Measurements from ENCODE around the gene ATP9A. TPM values are rescaled to one million over a fixed set of nuclear protein-coding genes. Genes with fewer than 3 reads are reported as not detected.

ATP9A gene
- polyA plus RNA-seq, 1 donor from 2014 or later: 56.1 TPM

- H3K27me3 ChIP-seq (ENCODE audit: insufficient read depth, low read depth, low read length): peaks cover 25% of the 10 kb centered on the region
Measured at GRCh38 chr20:51801122-51801822, 33.1 kb upstream of the ATP9A start.

GRCh38 chr20:51800872-51801121 lies 32.6 kb upstream of the ATP9A start:
- Histone ChIP-seq H3K27ac (ENCODE audit: low read length) (no peak overlapping the region), H2AFZ (ENCODE audit: low read depth, low read length) (peak overlapping the region; percentile 16), H3K79me2 (replicated peaks; ENCODE audit: insufficient read depth, low read length) (peaks cover 34% of the 10 kb centered on the region), H3K9me3 (ENCODE audit: low read length) (no peaks in the 10 kb centered on the region), H3K4me3 (ENCODE audit: low read length) (peak overlapping the region; percentile 71), H3K9me2 (ENCODE audit: insufficient read depth, low read length) (no peaks in the 10 kb centered on the region), H4K20me1 (ENCODE audit: insufficient read depth) (no peaks in the 10 kb centered on the region), H3K27me3 (ENCODE audit: insufficient read depth, low read depth, low read length) (peaks cover 25% of the 10 kb centered on the region), H3K9ac (ENCODE audit: low read length) (peak overlapping the region; percentile 53), H3F3A (ENCODE audit: insufficient read depth, low read length, poor library complexity, severe bottlenecking) (no peaks in the 10 kb centered on the region), H3K36me3 (ENCODE audit: insufficient read depth, low read length) (no peaks in the 10 kb centered on the region), H3K4me2 (ENCODE audit: low read length) (peak overlapping the region; percentile 61)
- TF ChIP-seq TAF1 (IDR thresholded peaks at IDR 0.05; ENCODE audit: low read depth) (no peak), SMC3 (conservative IDR thresholded peaks at IDR 0.05; ENCODE audit: poor library complexity) (no peak)
- TF ChIP-seq, protein P1, sequence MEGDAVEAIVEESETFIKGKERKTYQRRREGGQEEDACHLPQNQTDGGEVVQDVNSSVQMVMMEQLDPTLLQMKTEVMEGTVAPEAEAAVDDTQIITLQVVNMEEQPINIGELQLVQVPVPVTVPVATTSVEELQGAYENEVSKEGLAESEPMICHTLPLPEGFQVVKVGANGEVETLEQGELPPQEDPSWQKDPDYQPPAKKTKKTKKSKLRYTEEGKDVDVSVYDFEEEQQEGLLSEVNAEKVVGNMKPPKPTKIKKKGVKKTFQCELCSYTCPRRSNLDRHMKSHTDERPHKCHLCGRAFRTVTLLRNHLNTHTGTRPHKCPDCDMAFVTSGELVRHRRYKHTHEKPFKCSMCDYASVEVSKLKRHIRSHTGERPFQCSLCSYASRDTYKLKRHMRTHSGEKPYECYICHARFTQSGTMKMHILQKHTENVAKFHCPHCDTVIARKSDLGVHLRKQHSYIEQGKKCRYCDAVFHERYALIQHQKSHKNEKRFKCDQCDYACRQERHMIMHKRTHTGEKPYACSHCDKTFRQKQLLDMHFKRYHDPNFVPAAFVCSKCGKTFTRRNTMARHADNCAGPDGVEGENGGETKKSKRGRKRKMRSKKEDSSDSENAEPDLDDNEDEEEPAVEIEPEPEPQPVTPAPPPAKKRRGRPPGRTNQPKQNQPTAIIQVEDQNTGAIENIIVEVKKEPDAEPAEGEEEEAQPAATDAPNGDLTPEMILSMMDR (IDR thresholded peaks at IDR 0.05; ENCODE audit: poor library complexity, severe bottlenecking): no peak

More at GRCh38 chr20:51801122-51801822, 33.1 kb upstream of the ATP9A start:
- Histone ChIP-seq H3K36me3 (ENCODE audit: insufficient read depth, low read length) (no peaks in the 10 kb centered on the region), H3K27ac (ENCODE audit: low read length) (no peak overlapping the region), H3K9me3 (ENCODE audit: low read length) (no peaks in the 10 kb centered on the region), H3K4me3 (ENCODE audit: low read length) (peak overlapping the region; percentile 71), H3F3A (ENCODE audit: insufficient read depth, low read length, poor library complexity, severe bottlenecking) (no peaks in the 10 kb centered on the region), H3K9me2 (ENCODE audit: insufficient read depth, low read length) (no peaks in the 10 kb centered on the region), H3K4me2 (ENCODE audit: low read length) (peak overlapping the region; percentile 61), H2AFZ (ENCODE audit: low read depth, low read length) (peak overlapping the region; percentile 16), H3K9ac (ENCODE audit: low read length) (peak overlapping the region; percentile 53), H4K20me1 (ENCODE audit: insufficient read depth) (no peaks in the 10 kb centered on the region), H3K79me2 (replicated peaks; ENCODE audit: insufficient read depth, low read length) (peaks cover 29% of the 10 kb centered on the region)
- TF ChIP-seq, protein P1 (IDR thresholded peaks at IDR 0.05; ENCODE audit: poor library complexity, severe bottlenecking): peak; percentile 24
- TF ChIP-seq TAF1 (IDR thresholded peaks at IDR 0.05; ENCODE audit: low read depth): no peak

DNA sequence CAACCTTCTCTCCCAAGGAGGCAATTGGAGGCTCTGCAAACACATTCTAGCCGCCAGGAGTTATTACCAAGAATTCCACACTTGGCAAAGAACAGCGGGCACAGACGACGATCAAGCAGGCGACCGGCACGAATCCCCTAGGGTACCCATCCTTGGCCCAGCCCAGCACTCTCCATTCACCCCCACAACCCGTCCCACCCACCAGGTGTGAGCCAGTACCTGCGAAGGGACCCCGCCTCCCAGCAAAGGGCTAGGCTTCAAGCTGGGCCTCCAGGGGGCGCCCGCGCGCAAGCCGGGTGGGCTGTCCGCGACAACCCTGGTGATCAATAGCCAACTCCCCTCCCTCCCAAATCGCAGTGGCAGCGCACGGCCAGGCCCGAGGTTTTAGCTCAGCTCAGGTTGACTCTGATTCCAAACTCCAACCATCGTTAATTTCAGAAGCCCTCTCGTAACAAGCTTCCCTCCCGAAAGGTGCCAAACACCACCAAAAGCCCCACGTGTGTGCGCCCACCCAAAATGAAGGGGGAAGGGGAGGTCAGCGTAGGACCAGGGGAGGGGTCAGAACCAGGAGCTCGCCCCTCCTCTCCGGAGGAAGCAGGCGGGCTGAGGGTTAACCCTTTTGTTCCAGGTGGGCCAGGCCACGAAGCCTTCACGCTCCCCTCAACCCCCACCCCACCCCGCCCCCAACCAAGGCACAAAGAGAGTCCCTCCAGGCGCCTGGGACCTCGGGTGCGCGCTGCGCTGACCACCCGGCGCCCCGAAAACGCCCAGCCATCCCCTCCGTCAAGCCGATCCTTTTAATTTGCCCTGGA lies 32.1 kb upstream of the ATP9A start:
- peaks cover 39% of the 10 kb centered on the region for H3K79me2 ChIP-seq (replicated peaks; ENCODE audit: insufficient read depth, low read length)

More for the DNA sequence above, 32.1 kb upstream of the ATP9A start:
- H3K9me2 ChIP-seq (ENCODE audit: insufficient read depth, low read length): no peaks in the 10 kb centered on the region
- H3K9ac ChIP-seq (ENCODE audit: low read length): peak overlapping the region; percentile 53
- peak overlapping the region; percentile 71 for H3K4me3 ChIP-seq (ENCODE audit: low read length)
- no peaks in the 10 kb centered on the region for H3K36me3 ChIP-seq (ENCODE audit: insufficient read depth, low read length)
- H3K27me3 ChIP-seq (ENCODE audit: insufficient read depth, low read depth, low read length): peaks cover 25% of the 10 kb centered on the region
- no peaks in the 10 kb centered on the region for H3K9me3 ChIP-seq (ENCODE audit: low read length)
- H4K20me1 ChIP-seq (ENCODE audit: insufficient read depth): no peaks in the 10 kb centered on the region
- no peaks in the 10 kb centered on the region for H3F3A ChIP-seq (ENCODE audit: insufficient read depth, low read length, poor library complexity, severe bottlenecking)
- H3K4me2 ChIP-seq (ENCODE audit: low read length): peak overlapping the region; percentile 77
- H3K27ac ChIP-seq (ENCODE audit: low read length): no peak overlapping the region
- TF ChIP-seq SMC3 (conservative IDR thresholded peaks at IDR 0.05; ENCODE audit: poor library complexity): peak; percentile 78
- TF ChIP-seq, protein P2, sequence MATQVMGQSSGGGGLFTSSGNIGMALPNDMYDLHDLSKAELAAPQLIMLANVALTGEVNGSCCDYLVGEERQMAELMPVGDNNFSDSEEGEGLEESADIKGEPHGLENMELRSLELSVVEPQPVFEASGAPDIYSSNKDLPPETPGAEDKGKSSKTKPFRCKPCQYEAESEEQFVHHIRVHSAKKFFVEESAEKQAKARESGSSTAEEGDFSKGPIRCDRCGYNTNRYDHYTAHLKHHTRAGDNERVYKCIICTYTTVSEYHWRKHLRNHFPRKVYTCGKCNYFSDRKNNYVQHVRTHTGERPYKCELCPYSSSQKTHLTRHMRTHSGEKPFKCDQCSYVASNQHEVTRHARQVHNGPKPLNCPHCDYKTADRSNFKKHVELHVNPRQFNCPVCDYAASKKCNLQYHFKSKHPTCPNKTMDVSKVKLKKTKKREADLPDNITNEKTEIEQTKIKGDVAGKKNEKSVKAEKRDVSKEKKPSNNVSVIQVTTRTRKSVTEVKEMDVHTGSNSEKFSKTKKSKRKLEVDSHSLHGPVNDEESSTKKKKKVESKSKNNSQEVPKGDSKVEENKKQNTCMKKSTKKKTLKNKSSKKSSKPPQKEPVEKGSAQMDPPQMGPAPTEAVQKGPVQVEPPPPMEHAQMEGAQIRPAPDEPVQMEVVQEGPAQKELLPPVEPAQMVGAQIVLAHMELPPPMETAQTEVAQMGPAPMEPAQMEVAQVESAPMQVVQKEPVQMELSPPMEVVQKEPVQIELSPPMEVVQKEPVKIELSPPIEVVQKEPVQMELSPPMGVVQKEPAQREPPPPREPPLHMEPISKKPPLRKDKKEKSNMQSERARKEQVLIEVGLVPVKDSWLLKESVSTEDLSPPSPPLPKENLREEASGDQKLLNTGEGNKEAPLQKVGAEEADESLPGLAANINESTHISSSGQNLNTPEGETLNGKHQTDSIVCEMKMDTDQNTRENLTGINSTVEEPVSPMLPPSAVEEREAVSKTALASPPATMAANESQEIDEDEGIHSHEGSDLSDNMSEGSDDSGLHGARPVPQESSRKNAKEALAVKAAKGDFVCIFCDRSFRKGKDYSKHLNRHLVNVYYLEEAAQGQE (IDR thresholded peaks at IDR 0.05; ENCODE audit: borderline replicate concordance): no peak
- peak; percentile 35 for TF ChIP-seq POLR2AphosphoS5 (IDR thresholded peaks at IDR 0.05)
- peak; percentile 10 for TF ChIP-seq EP300 (conservative IDR thresholded peaks at IDR 0.05; ENCODE audit: poor library complexity, severe bottlenecking)
- TF ChIP-seq, protein P1 (IDR thresholded peaks at IDR 0.05; ENCODE audit: poor library complexity, severe bottlenecking): peak; percentile 94
- TF ChIP-seq MXI1 (conservative IDR thresholded peaks at IDR 0.05; ENCODE audit: poor library complexity, severe bottlenecking): peak; percentile 47
- peak; percentile 72 for TF ChIP-seq RAD21 (conservative IDR thresholded peaks at IDR 0.05)
- no peak for TF ChIP-seq TAF1 (IDR thresholded peaks at IDR 0.05; ENCODE audit: low read depth)
- TF ChIP-seq EZH2 (IDR thresholded peaks at IDR 0.05; ENCODE audit: borderline replicate concordance, insufficient read depth, low read length, poor library complexity, severe bottlenecking): no peak
- peak overlapping the region; percentile 16 for H2AFZ ChIP-seq (ENCODE audit: low read depth, low read length)

Measured in neural cell (in vitro differentiated cells).